IPS DF 19.7 (cell line): ENCODE results near the gene C15orf62.

ENCODE experiments used
- DNase-seq: peaks from one replicate; pipeline ENCODE4 v3.0.0-alpha.2; 2013; ENCODE audit warnings: low read depth, low spot score

The C15orf62 gene

DNA sequence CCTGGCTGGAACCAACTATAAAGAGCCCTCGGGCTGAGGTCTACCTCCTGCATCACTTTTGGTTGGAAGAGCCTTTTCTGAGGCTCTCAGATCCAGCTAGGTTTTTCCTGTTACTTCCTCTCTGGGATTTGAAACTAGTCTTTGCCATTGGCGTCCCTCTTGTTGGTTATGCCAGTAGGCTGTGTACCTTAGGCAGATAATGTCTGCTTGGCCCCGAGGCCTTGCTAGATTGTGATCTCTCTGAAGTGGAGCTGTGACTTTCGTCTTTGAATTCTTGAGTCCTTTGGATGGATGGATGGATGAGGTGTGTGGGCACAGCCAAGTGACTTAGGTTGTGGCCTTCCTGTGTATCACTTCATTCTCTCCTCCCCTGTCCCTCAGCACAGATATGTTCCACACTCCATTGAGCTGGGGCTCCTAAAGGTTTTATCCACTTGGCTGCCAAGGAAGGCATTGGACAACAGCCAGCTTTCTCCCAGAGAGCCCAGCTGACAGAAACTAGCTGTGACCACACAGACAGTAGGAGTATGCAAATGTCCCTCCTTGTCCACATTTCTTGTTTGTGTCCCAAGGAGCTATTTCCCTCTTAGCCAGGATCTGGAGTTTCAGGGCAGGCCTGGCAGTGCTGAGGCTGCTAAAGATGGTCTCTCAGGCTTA lies 45.4 kb downstream of the C15orf62 start:
- DNase-seq, result no peak

DNA sequence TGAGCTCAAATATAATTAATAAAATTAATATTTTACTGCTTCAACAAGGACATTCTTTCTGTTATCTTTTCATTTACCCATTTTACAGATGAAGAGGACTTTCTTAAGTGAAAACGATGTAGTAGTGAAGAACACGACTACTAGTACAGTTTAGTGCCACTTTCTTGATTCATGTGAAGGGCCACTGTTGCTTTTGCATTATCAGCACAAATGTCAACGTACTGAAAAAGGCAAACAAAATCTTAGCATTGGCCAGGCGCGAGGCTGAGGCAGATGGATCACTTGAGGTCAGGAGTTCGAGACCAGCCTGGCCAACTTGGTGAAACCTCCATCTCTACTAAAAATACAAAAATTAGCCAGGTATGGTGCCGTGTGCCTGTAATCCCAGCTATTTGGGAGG lies 49.3 kb downstream of the C15orf62 start:
- no peak for DNase-seq

- no peak for DNase-seq
Measured at GRCh38 chr15:40821195-40821594, 51.4 kb downstream of the C15orf62 start.
